ENCODE measurements around the gene ZBTB20.

- TF ChIP-seq CTCF (IDR thresholded peaks at IDR 0.05) (no peak), POLR2A (IDR thresholded peaks at IDR 0.05) (no peak)
Observed at GRCh38 chr3:114872050-114872449, 275.0 kb downstream of the ZBTB20 start.

Measured in right lobe of liver (tissue), 4 donors.